ENCODE data around the gene ANK2.

- TF ChIP-seq CTCF (IDR thresholded peaks at IDR 0.05 in 4 of 5, conservative IDR thresholded peaks at IDR 0.05 in 1 of 5) (no peak), POLR2A (IDR thresholded peaks at IDR 0.05) (no peak)
Observed at GRCh38 chr4:113423631-113424030, 374.2 kb downstream of the ANK2 start.
